ENCODE results near the gene CRYZL1.
"Not testable (repeated sequence)": the region's sequence is repeated elsewhere in the genome, so short reads cannot be mapped to it uniquely, and the experiment has no call there.

CRYZL1 gene

DNA sequence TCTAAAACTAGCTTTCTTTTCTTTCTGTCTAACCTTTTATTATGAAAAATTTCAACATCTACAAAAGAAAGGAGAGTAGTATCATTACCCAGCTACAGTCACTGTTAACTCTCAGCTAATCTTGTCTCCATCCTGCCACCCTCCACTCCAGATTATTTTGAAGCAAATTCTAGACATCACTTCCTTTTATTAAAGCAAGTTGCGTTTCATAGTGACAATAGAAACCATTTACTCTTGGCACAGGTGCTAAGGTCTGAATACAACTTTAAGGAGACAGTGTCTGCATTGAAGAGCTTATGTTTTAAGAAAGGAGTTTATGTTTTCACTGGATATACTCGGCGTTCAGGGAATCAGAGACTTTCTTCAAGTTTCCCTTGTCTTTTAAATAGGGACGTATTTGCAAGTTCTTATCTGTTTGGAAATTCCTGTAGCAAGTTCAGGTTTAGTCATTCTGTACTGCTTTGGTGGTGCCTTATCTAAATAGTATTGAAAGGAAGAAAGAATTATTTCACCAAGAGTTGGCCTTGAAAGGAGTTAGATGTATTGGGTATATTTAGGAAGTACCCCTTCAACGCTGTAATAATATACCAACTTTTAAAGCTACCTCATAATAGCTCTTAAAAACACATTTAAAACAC, 43.5 kb upstream of the CRYZL1 start:
- ChIA-PET CTCF (interaction anchor here (0.6 to 1.0 kb wide), 3 partner anchors 13 to 61 kb away, joined by 3 to 6 read pairs (median 3); no protein-coding TSS in a partner anchor), POLR2A (ENCODE audit: low non-redundant PET) (interaction anchor here (0.6 kb wide), 1 partner anchor 169 kb away, joined by 3 read pairs; no protein-coding TSS in a partner anchor)
- TF ChIP-seq, protein P1, sequence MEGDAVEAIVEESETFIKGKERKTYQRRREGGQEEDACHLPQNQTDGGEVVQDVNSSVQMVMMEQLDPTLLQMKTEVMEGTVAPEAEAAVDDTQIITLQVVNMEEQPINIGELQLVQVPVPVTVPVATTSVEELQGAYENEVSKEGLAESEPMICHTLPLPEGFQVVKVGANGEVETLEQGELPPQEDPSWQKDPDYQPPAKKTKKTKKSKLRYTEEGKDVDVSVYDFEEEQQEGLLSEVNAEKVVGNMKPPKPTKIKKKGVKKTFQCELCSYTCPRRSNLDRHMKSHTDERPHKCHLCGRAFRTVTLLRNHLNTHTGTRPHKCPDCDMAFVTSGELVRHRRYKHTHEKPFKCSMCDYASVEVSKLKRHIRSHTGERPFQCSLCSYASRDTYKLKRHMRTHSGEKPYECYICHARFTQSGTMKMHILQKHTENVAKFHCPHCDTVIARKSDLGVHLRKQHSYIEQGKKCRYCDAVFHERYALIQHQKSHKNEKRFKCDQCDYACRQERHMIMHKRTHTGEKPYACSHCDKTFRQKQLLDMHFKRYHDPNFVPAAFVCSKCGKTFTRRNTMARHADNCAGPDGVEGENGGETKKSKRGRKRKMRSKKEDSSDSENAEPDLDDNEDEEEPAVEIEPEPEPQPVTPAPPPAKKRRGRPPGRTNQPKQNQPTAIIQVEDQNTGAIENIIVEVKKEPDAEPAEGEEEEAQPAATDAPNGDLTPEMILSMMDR (conservative IDR thresholded peaks at IDR 0.05; ENCODE audit: low read depth) = no peak
- H3K27ac ChIP-seq = no peak overlapping the region
- DNase-seq (ENCODE audit: low spot score) = no peak

DNA sequence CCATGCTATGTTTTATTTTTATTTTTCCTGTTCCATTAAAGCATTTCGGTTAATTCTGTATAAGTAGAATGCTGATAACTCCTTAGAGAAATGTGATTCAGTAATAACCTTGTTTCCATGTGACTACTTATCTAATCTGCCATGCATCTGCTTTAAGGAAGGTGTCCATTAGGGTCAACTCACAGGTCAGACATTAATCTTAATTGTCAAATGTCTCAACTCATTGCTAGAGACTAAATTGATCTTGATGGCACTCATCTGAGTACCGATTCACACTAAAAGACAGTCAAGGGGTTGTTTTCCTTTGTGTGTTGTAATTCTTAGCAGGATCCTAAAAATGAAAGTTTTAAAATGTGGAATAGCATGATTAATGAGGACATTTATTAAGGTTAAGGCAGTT, 42.5 kb upstream of the CRYZL1 start:
- POLR2A ChIA-PET (ENCODE audit: low non-redundant PET) = no interaction called here
- no peak overlapping the region for H3K27ac ChIP-seq
- no peak for DNase-seq (ENCODE audit: low spot score)
- TF ChIP-seq, protein P1 (conservative IDR thresholded peaks at IDR 0.05; ENCODE audit: low read depth) = no peak
- CTCF ChIA-PET = interaction anchor here (0.6 to 1.0 kb wide), 3 partner anchors 13 to 232 kb away, joined by 3 read pairs; no protein-coding TSS in a partner anchor

DNA sequence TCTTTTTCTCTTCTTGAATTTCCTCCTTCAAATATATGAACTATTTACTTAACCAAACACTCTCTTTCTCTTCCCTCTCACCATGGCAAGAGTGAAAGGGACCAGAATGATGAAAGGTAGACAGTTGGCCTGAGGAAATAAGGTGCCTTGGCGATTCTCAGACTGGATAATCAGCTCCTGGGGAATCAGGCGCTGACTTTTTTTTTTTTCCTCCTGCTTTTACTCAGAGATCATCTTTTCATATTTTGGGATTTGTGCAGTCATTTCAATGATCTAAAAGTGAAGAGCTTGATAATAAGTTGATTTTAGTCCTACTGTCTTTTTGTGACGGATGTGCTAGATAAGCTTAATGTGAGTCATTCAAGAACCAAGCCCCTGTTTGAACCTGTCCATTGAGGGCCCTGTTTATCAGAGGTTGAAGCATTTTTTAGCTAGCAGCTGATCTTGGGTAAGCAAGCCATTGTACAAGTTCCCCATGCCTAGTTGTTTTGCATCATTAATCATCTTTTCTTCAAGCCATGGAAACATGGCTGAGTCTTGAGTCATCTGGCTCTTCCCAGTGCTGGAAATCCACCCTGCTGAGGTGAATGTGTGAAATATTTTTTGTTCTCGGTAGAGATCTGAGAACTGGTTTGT, 41.6 kb upstream of the CRYZL1 start:
- TF ChIP-seq, protein P1 (conservative IDR thresholded peaks at IDR 0.05; ENCODE audit: low read depth) = no peak
- ChIA-PET CTCF (interaction anchor here (0.6 to 0.7 kb wide), 4 partner anchors 32 to 965 kb away, joined by 3 read pairs; no protein-coding TSS in a partner anchor), POLR2A (ENCODE audit: low non-redundant PET) (no interaction called here)
- peak overlapping the region; percentile 76 for H3K27ac ChIP-seq
- DNase-seq (ENCODE audit: low spot score) = peak; percentile 74

DNA sequence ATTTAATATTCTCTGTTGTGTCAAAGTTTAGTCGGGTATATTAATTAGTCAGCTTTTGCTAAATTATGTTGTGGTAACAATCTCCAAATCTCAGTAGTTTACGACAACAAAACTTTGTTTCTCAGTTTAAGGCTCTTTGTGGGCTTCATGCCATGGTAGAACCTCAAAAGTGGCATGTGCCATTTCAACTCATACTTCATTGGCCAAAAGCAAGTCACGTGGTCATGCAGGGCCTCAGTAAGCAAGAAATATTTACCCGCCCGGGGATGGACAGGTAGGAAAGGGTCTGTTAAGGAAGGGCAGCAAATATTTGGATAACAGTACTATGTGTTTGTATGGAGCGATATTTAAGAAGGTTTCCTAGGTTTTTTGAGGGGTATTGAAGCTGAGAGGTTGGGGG, 39.3 kb upstream of the CRYZL1 start:
- ChIA-PET CTCF (no interaction called here), POLR2A (ENCODE audit: low non-redundant PET) (no interaction called here)
- DNase-seq (ENCODE audit: low spot score) = no peak
- TF ChIP-seq, protein P1 (conservative IDR thresholded peaks at IDR 0.05; ENCODE audit: low read depth) = no peak
- no peak overlapping the region for H3K27ac ChIP-seq

DNA sequence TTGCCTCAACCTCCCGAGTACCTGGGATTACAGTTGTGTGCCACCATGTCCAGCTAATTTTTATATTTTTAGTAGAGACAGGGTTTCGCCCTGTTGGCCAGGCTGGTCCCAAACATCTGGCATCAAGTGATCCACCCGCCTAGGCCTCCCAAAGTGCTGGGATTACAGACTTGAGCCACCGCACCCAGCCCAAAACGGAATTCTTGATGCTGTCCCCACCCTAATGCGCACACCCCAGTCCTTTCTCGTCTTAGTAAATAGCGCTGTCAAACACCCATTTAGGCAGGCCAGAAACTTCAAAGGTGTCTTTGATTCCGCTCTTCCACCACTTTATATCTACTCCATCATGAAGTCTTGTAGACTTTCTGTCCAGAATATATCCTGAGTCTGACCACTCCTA, 35.9 kb upstream of the CRYZL1 start:
- POLR2A ChIA-PET (ENCODE audit: low non-redundant PET) = no interaction called here
- CTCF ChIA-PET = no interaction called here
- TF ChIP-seq, protein P1 (conservative IDR thresholded peaks at IDR 0.05; ENCODE audit: low read depth) = no peak
- H3K27ac ChIP-seq = no peak overlapping the region
- no peak for DNase-seq (ENCODE audit: low spot score)

DNA sequence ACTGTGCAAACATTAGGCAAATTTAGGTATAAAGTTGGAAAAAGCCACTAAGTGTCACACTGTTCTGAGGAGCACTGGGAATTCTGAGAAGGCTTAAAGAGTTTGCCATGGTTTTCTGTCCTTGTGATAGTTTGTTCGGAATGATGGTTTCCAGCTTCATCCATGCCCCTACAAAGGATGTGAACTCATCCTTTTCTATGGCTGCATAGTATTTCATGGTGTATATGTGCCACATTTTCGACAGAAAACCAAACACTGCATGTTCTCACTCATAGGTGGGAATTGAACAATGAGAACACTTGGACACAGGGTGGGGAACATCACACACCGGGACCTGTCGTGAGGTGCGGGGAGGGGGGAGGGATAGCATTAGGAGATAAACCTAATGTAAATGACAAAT, 35.1 kb upstream of the CRYZL1 start:
- H3K27ac ChIP-seq; DNase-seq (ENCODE audit: low spot score); POLR2A ChIA-PET (ENCODE audit: low non-redundant PET): not testable (repeated sequence)
- CTCF ChIA-PET = interaction anchor here (0.6 kb wide), 1 partner anchor 16 kb away, joined by 6 read pairs; no protein-coding TSS in a partner anchor

DNA sequence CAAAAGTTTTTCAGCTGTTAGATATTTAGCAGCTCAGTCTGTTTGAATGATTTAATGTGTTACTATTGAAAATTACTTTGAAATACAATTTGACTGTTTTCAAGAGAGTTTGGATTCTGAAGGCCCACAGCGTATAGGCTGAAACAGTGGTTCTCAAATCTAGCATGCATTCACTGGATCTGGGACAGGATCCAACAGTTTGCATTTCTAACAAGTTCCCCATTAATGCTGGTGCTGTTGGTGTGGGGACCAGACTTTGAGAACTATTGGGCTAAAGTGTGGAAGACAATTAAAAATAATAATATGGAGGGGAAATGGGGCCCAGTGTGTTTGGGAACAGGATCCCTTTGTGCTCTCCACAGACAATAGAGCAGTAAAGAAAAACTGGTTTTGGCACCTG, 32.7 kb upstream of the CRYZL1 start:
- TF ChIP-seq, protein P1 (conservative IDR thresholded peaks at IDR 0.05; ENCODE audit: low read depth) = no peak
- ChIA-PET POLR2A (ENCODE audit: low non-redundant PET) (no interaction called here), CTCF (no interaction called here)
- DNase-seq (ENCODE audit: low spot score) = no peak
- no peak overlapping the region for H3K27ac ChIP-seq

Data from RWPE1 (cell line).